Chondrocyte (in vitro differentiated cells): ENCODE measurements around the gene HHIPL1. TPM values are rescaled to one million over a fixed set of nuclear protein-coding genes. Genes with fewer than 3 reads are reported as not detected.
A peak's percentile ranks its signal among the peaks of the same experiment; 100 is the strongest.

Experiments used
- DNase-seq: peaks from one replicate; pipeline ENCODE4 v3.0.0; 2021; ENCODE audit warnings: mixed read lengths, low spot score
- H3K27ac Mint-ChIP-seq: one replicate; pipeline ENCODE4 v1.8.0; 2021; ENCODE audit warnings: mild to moderate bottlenecking, moderate library complexity, mixed read lengths; ENCODE audit not compliant: unreplicated experiment
- H3K27me3 Mint-ChIP-seq: 2 replicates; pipeline ENCODE4 v1.8.0; 2021; ENCODE audit warnings: low read depth, mixed read lengths
- H3K36me3 Mint-ChIP-seq: 2 replicates; pipeline ENCODE4 v1.8.0; 2021; ENCODE audit warnings: low read depth, mixed read lengths
- H3K4me1 Mint-ChIP-seq: 2 replicates; pipeline ENCODE4 v1.8.0; 2021; ENCODE audit warnings: low read depth, mild to moderate bottlenecking, mixed read lengths
- H3K4me3 Mint-ChIP-seq: one replicate; pipeline ENCODE4 v1.8.0; 2021; ENCODE audit warnings: mild to moderate bottlenecking, moderate library complexity, mixed read lengths; ENCODE audit not compliant: unreplicated experiment
- H3K9me3 Mint-ChIP-seq: 2 replicates; pipeline ENCODE4 v1.8.0; 2021; ENCODE audit warnings: low read depth, mixed read lengths
- CTCF ChIP-seq: fragments of 200-600 bp; sonication (generic); IDR thresholded peaks from 2 replicates; pipeline ENCODE4 v1.5.0; 2021; ENCODE audit warnings: antibody characterized with exemption, mild to moderate bottlenecking, moderate library complexity
- total RNA-seq: library from RNA; stranded (reverse); gene quantifications from 3 replicates; pipeline ENCODE4 v1.2.1, GENCODE V29; 2021

The HHIPL1 gene
- total RNA-seq, 1 donor from 2014 or later: 5.6 TPM

GRCh38 chr14:99626041-99626648 lies 18.8 kb upstream of the HHIPL1 start:
- H3K9me3 Mint-ChIP-seq: no peaks in the 10 kb centered on the region
- H3K4me1 Mint-ChIP-seq: peaks cover 9% of the 10 kb centered on the region
- no peak overlapping the region for H3K27ac Mint-ChIP-seq
- no peaks in the 10 kb centered on the region for H3K36me3 Mint-ChIP-seq
- no peak overlapping the region for H3K4me3 Mint-ChIP-seq
- no peaks in the 10 kb centered on the region for H3K27me3 Mint-ChIP-seq
- no peak for TF ChIP-seq CTCF
- DNase-seq: no peak

- H3K9me3 Mint-ChIP-seq: no peaks in the 10 kb centered on the region
- H3K36me3 Mint-ChIP-seq: no peaks in the 10 kb centered on the region
- no peak overlapping the region for H3K27ac Mint-ChIP-seq
- TF ChIP-seq CTCF: no peak
- no peaks in the 10 kb centered on the region for H3K27me3 Mint-ChIP-seq
- H3K4me1 Mint-ChIP-seq: peaks cover 9% of the 10 kb centered on the region
- no peak for DNase-seq
- H3K4me3 Mint-ChIP-seq: no peak overlapping the region
Observed at GRCh38 chr14:99627100-99627499, 17.8 kb upstream of the HHIPL1 start.

GRCh38 chr14:99627510-99628381 lies 17.2 kb upstream of the HHIPL1 start:
- H3K27me3 Mint-ChIP-seq: peaks cover 5% of the 10 kb centered on the region
- no peaks in the 10 kb centered on the region for H3K36me3 Mint-ChIP-seq

GRCh38 chr14:99628887-99629618 lies 15.9 kb upstream of the HHIPL1 start:
- Mint-ChIP-seq H3K27me3 (peaks cover 5% of the 10 kb centered on the region), H3K36me3 (no peaks in the 10 kb centered on the region), H3K4me1 (peaks cover 2% of the 10 kb centered on the region), H3K4me3 (no peak overlapping the region), H3K9me3 (no peaks in the 10 kb centered on the region), H3K27ac (no peak overlapping the region)
- DNase-seq: no peak
- TF ChIP-seq CTCF: peak; percentile 99

More at GRCh38 chr14:99627510-99628381, 17.2 kb upstream of the HHIPL1 start:
- no peak for TF ChIP-seq CTCF
- Mint-ChIP-seq H3K9me3 (no peaks in the 10 kb centered on the region), H3K4me1 (peaks cover 8% of the 10 kb centered on the region), H3K27ac (no peak overlapping the region), H3K4me3 (no peak overlapping the region)
- DNase-seq: no peak

- H3K9me3 Mint-ChIP-seq: no peaks in the 10 kb centered on the region
- H3K4me3 Mint-ChIP-seq: no peak overlapping the region
- H3K27me3 Mint-ChIP-seq: peaks cover 10% of the 10 kb centered on the region
- DNase-seq: no peak
- H3K36me3 Mint-ChIP-seq: no peaks in the 10 kb centered on the region
- TF ChIP-seq CTCF: no peak
- H3K27ac Mint-ChIP-seq: no peak overlapping the region
- H3K4me1 Mint-ChIP-seq: peaks cover 2% of the 10 kb centered on the region
Observed at GRCh38 chr14:99630202-99630601, 14.7 kb upstream of the HHIPL1 start.
